GM18519 (cell line): ENCODE results near the gene KIAA1549.
"Not testable (repeated sequence)": the region's sequence is repeated elsewhere in the genome, so short reads cannot be mapped to it uniquely, and the experiment has no call there.

Experiments
- ATAC-seq: cut with Tn5 transposase; IDR thresholded peaks from one replicate; pipeline ENCODE4 v1.9.1; 2021; ENCODE audit warnings: mild to moderate bottlenecking, moderate library complexity; ENCODE audit not compliant: unreplicated experiment, low FRiP score

The KIAA1549 gene

GRCh38 chr7:138981332-138982203 is at the start of gene KIAA1549:
KIAA1549 (minus strand) TSS chr7:138981389; CDS start chr7:138981269, 120 bp downstream.
- ATAC-seq: peak; percentile 78

GRCh38 chr7:139029353-139029752 is 48.2 kb upstream of the KIAA1549 start:
- ATAC-seq: no peak

DNA sequence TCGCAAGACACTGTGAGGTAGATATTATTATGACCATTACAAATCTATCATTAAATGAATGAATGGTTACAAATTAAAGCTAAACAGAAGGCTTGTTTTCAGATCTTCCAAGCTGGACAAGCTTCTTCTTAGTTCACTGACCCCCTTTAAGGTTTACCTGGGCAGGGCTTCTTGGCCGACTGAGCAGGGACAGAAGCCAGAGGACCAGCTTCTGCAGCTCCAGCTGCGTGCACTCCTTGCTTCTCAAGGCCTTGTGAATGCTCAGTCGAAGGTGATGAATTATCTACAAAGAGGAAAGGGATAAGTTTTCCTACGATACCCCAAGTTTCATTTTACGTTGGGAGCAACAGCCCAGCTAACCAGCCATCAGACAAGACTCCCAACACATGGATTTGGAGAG is 45.4 kb upstream of the KIAA1549 start:
- ATAC-seq: no peak

- not testable (repeated sequence) for ATAC-seq
These were observed 44.7 kb upstream of the KIAA1549 start for GRCh38 chr7:139025861-139026260.

DNA sequence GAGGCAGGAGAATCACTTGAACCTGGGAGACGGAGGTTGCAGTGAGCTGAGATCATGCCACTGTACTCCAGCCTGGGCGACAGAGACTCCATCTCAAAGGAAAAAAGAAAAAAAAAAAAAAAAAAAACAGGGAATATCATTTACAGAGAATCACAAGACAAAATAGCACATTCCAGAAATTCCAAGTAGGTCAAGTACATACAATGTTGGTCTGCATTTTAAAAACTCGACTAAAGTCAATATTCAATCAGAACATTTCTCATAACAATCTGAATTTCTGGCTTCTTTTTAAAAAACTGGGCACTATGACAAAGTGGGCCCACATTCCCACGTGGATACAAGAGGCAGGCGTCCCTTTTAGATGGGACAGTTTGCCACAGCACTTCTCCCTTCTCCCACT is 41.9 kb upstream of the KIAA1549 start:
- no peak for ATAC-seq

GRCh38 chr7:139022286-139022685 is 41.1 kb upstream of the KIAA1549 start:
- no peak for ATAC-seq

DNA sequence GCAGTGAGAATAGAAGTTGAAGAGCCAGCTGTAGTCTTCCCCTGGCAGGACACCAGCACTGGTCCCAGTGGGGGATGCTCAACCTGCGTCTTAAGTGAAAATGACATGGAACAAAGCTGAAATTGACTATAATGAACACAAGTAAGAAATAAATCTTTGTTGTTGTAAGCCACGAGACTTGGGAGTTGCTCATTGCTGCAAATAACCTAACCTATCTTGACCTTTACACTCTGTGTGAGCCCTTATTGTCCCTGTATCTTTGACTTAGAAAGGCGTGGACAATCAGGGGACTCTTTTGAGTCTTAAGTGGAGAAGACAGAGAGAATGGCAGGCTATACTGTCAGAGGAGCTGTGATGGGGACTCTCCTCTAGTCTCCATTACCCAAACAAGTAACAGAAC is 37.7 kb upstream of the KIAA1549 start:
- ATAC-seq: no peak

DNA sequence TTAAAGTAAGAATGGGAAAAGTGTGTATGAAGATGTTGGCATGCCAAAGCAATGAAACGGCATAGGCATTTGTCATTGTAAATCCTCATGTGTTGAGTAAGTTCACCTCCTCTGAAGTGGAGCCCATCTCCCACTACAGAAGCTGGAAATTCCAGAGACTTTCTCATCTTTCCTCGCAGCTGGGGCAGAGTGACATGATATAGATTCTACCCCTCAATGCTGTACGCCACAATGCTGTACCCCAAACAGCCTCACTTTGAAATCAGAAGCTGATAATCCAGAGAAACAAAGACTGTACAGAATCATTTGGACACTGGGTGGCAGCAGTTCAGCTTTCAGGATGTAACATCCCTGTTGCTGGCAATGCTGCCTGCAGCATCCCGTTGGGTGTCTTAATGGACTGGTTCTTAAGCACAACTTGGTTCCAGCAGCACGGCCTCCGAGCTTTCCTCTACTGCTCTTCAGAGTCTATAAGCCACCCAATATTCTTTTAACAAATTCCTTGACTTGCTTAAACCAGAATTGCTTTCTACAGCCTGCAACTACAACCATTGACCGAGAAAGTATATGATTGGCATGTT is 35.8 kb upstream of the KIAA1549 start:
- peak; percentile 97 for ATAC-seq

DNA sequence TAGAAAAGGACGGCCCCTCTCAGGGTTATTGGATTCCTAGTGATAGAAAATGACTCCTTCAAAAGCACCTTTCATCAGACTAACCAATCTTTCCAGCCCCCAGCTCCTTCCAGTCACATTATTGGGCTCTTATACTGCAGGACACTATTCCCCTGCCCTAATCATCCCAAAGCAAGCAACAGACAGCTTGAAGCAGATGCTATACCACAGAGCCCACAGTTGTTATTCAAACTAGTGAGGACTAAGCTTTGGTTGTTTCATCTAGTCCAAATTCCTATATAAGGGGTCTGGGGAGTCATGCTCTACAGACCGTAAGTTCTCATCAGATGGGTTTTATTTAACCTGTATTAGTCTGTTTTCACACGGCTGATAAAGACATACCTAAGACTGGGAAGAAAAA is 30.2 kb upstream of the KIAA1549 start:
- ATAC-seq: no peak

- ATAC-seq: no peak
These were observed 23.3 kb upstream of the KIAA1549 start for GRCh38 chr7:139004321-139005090.

GRCh38 chr7:138999414-138999813 is 18.2 kb upstream of the KIAA1549 start:
- no peak for ATAC-seq

GRCh38 chr7:138992052-138992531 is 10.9 kb upstream of the KIAA1549 start:
- no peak for ATAC-seq

- no peak for ATAC-seq
These were observed 6.5 kb upstream of the KIAA1549 start for GRCh38 chr7:138987686-138988085.

- ATAC-seq: no peak
These were observed 1.0 kb upstream of the KIAA1549 start for GRCh38 chr7:138982204-138982623.

- peak; percentile 29 for ATAC-seq
These were observed 462 bp downstream of the KIAA1549 start for GRCh38 chr7:138980563-138981291.

- no peak for ATAC-seq
These were observed 1.1 kb downstream of the KIAA1549 start for GRCh38 chr7:138979988-138980562.

GRCh38 chr7:138979226-138979979 is 1.8 kb downstream of the KIAA1549 start:
- ATAC-seq: peak; percentile 54

GRCh38 chr7:138978541-138979184 is 2.5 kb downstream of the KIAA1549 start:
- ATAC-seq: no peak

DNA sequence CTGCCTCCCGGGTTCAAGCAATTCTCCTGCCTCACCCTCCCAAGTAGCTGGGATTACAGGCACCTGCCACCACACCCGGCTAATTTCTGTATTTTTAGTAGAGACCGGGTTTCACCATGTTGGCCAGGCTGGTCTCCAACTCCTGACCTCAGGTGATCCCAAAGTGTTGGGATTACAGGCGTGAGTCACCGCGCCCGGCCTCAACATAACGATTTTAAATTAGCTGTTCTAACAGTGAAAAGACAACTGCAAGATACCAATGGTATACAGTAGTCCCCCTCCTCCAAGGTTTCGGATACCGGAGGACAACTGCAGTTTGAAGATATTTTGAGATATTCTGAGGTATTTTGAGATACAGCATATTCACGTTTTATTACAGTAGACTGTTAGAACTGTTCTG is 5.0 kb downstream of the KIAA1549 start:
- ATAC-seq: not testable (repeated sequence)
